ENCODE results near the gene ZNF525.
A peak's percentile ranks its signal among the peaks of the same experiment; 100 is the strongest.
"Not testable (repeated sequence)": the region's sequence is repeated elsewhere in the genome, so short reads cannot be mapped to it uniquely, and the experiment has no call there.

ZNF525 gene

DNA sequence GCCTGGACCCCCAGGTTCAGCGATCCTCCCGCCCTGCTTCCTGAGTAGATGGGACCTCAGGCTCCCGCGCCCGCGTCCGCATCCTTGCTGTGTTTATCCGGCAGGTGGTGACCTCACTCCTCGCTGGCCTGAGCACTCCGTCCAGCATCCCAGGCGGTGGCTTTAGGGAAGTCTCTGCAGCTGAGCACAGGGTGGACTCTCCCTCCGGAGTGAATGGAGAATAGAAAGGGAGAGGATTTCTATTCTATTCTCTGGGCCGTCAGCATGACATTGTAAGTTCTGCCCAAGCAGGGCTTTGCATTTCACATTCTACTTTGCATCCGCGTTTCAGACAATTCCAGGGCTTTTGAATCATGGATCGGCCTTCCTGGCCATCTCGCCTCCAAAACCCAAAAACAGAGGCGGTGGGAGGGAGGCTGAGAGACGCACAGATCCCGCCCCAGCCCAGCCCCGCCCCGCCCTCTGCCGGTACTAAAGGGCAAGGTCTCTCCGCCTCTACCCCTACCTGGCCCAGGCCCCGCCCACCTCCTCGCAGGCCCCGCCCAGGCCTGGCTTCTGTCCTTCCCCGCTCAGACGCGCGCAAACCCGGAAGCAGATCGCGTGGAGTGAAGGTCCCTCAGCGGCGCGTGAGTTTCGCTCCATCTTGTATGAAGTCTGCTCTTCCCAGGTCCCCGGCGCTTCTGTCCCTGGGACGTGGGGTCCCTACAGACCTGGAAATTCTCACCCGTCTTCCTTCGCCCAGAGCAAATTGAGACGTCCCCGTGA lies at the start of gene ZNF525:
Gene ZNF525 (plus strand): TSS at position 572 of the 765 bp plus-strand sequence. CDS start 6,577 bp downstream, outside the sequence.
- peak; percentile 92 for DNase-seq

DNA sequence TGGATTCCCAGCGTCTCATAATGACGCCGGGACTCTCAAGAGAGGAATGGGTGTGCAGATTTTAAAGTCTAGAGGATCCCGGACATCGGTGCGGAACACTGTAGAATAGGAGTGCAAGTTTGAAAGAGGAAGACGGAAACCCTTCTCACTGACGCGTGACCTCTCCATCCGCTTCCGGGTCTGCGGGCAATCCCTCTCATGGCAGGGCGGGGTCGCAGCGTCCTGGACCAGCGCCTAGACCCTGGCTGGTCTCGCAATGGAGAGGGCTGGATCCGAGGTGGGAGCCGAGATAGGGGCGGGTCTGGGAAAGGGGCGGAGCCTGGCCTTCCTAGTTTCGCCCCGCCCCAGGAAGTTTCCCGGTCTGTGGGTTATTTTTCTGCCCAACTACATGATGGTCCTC lies 36.5 kb upstream of the ZNF525 start:
- no peak for DNase-seq

DNA sequence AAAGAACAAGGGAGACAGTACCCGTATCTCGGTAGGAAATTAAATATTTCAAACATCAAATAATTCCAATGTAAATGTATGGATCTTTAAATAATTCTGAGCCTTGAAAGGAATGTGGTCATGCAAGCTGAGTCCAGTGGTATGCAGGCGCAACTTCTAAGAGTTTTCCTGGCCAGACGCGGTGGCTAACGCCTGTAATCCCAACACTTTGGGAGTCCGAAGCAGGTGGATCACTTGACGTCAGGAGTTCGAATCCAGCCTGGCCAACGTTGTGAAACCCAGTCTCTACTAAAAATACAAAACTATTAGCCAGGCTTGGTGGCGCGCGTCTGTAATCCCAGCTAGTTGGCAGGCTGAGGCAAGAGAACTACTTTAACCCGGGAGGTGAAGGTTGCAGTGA lies 33.0 kb upstream of the ZNF525 start:
- no peak for DNase-seq

DNA sequence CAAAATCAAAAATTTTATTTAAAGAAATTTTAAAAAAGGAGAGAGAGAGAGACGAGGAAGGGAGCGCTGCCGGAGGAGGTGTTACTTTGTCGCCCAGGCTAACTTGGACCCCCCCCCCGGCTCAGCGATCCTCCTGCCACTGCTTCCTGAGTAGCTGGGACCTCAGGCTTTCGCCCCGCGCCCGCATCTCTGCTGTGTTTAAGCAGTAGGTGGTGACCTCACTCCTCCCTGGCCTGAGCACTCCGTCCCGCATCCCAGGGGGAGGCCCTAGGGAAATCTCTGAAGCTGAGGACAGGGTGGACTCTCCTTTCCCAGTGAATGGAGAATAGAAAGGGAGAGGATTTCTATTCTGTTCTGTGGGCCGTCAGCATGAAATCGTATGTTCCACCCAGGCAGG lies 32.4 kb upstream of the ZNF525 start:
- DNase-seq: peak; percentile 57

DNA sequence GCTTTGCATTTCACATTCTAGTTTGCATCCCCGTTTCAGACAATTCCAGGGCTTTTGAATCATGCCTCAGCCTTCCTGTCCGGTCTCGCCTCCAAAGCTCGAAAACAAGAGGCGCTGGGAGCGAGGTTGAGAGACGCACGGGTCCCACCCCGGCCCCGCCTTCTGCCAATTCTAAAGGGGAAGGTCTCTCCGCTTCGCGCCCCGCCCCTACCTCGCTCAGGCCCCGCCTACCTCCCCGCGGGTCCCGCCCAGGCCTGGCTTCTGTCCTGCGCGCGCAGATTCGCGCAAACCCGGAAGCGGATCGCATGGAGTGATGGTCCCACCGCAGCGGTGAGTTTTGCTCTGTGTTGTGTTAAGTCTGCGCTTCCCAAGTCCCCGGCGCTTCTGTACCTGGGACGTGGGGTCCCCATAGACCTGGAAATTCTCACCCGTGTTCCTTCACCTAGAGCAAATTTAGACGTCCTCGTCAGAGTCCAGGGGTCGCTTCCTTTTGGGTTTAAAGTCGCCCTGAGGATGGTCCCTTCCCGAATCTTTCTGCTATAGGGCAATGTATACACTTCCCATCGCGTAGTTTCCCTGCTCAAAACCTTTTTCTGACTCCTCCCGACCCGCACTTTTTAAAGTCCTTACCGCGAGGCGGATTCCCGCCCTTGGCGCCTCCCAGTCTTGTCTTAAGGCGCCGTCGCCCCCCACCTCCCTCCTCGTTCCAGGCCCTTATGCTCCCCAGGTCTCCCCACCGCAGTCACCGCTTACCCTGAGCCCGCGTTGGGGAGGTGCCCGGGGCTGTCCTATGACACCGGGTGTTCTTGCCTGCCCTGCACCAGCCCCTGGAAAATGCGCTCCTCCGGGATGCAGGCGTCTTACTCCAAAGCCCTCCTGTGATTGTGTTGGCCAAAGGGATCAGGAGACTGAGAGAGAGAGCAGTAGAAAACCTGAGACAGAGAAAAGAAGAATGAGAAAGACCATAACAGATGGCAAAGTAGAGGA lies 31.7 kb upstream of the ZNF525 start, which contains the start of gene ZNF845:
Gene ZNF845 (plus strand): TSS at position 287 of the 987 bp plus-strand sequence. CDS start 7,559 bp downstream, outside the sequence.
- DNase-seq: peak; percentile 93

DNA sequence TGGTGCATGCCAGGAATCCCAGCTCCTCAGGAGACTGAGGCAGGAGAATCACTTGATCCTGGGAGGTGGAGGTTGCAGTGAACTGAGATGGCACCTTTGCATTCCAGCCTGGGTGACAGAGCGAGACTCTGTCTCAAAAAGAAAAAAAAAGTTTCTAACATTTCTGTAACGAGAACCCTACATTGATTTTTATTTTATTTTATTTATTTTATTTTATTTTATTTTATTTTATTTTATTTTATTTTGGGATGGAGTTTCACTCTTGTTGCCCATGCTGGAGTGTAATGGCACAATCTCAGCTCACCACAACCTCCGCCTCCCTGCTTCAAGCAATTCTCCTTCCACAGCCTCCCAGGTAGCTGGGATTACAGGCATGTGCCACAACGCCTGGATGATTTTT lies 21.1 kb upstream of the ZNF525 start:
- DNase-seq: not testable (repeated sequence)

DNA sequence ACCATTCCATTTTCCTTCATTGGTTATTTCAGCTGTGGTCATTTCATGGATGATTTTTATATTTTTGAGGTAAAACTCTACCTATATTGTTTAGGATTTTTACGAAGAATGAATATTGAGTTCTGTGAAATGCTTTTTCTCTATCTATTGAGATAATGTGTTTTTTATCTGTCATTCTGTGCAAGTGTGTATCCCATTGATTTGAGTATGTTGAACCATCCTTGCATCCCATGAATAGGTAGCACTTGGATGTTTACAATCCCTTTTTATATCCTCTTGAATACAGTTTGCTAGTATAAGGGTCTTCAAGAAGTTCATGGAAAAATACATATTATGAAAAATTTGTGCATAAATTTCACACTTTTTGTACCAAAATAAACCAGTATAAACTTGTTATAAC lies 9.8 kb upstream of the ZNF525 start:
- no peak for DNase-seq

DNA sequence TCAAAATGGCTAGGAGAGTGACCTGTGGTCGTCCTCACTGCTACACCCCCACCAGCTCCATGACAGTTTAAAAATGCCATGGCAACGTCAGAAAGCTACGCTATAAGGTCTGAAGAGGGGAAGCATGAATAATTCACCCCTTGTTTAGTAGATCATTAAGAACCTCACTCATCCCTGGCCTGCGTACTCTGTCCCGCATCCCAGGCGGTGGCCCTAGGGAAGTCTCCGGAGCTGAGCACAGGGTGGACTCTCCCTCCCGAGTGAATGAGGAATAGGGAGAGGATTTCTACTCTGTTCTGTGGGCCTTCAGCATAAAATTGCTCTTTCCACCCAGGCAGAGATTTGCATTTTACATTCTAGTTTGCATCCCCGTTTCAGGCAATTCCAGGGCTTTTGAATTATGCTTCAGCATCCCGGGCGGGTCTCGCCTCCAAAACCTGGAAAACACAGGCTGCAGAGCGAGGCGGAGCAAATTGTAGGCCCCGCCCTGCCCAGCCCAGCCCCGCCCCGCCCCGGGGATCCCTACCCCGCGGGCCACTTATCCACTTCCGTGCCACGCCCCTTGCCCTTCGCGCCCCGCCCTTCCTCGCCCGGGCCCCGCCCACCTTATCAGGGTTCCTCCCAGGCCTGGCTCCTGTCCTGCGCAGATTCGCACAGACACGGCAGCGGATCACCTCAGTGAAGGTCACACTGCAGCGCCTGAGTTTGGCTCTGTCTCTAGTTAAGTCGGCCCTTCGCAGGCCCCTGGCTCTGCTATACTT lies 7.5 kb upstream of the ZNF525 start:
- no peak for DNase-seq

DNA sequence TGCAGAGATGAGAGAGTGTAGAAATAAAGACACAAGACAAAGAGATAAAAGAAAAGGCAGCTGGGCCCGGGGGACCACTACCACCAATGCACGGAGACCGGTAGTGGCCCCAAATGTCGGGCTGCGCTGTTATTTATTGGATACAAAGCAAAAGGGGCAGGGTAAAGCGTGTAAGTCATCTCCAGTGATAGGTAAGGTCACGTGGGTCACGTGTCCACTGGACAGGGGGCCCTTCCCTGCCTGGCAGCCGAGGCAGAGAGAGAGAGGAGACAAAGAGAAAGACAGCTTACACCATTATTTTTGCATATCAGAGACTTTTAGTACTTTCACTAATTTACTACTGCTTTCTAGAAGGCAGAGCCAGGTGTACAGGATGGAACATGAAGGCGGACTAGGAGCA lies 5.4 kb upstream of the ZNF525 start:
- not testable (repeated sequence) for DNase-seq

- DNase-seq: peak; percentile 38
Measured at GRCh38 chr19:53365899-53366493, 491 bp downstream of the ZNF525 start.

DNA sequence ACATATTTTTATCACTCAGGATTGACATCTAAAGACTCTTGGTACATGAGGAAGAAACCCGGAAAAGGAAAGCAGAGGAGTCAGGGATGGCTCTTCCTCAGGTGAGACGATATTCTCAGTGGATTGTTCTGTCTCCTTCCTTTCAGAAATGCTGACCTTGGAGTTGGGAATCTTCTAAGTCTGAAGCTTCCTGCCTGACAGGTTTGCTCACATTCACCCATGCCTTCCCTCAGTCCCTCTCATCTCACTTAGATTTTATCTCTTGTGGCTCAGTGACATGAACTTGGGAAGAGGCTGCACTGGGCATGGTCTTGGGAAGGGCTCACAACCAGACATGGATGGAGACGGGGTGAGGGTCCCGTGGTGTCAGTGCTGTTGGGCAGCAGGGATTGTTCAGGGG lies 6.7 kb downstream of the ZNF525 start:
- no peak for DNase-seq

DNA sequence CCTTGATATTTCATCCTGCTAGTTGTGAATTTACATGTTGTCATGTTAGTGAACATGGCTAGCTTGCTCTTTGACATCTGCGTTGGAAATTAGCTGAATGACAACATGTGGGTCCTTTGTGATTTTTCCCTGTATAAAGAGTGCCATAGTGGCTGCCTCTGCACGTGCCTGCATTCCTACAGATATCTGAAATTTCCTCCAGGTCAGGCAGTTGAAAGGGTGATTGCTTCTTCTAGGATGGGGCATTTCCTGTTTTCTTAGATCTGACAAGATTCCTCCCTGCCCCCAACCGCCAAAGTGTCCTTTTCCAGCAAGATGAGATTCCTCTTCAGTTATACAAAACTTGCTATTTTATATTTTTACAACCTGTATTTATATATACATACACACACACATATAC lies 8.8 kb downstream of the ZNF525 start:
- no peak for DNase-seq

GRCh38 chr19:53374743-53375142 lies 9.2 kb downstream of the ZNF525 start:
- DNase-seq: no peak

- DNase-seq: no peak
Measured at GRCh38 chr19:53381376-53381775, 15.9 kb downstream of the ZNF525 start.

DNA sequence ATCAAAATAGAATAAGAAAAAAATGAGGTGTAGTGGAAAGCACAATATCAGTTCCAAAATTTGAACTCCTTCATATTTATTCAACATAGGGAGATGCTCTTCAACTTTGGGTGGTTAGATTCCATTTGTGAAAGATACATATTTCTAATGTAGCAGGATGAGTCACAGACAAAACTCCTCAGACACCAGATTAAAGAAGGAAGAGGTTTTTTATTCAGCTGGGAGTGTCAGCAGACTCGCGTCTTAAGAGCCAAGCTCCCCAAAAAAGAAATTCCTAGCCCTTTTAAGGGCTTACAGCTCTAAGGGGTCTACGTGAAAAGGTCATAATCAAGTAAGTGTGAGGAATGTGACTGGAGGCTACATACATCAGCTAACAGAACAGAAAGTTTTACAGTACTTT lies 22.7 kb downstream of the ZNF525 start:
- no peak for DNase-seq

- no peak for DNase-seq
Measured at GRCh38 chr19:53388904-53389303, 23.4 kb downstream of the ZNF525 start.

GRCh38 chr19:53389571-53389970 lies 24.1 kb downstream of the ZNF525 start:
- DNase-seq: peak; percentile 42

GRCh38 chr19:53389978-53390377 lies 24.5 kb downstream of the ZNF525 start:
- DNase-seq: peak; percentile 12

- no peak for DNase-seq
Measured at GRCh38 chr19:53394522-53394973, 29.0 kb downstream of the ZNF525 start.

GRCh38 chr19:53394974-53395839 lies 29.7 kb downstream of the ZNF525 start, which contains the start of gene ZNF765:
ZNF765 (plus strand) TSS chr19:53395149; CDS start chr19:53398016, 2,867 bp downstream.
- peak; percentile 94 for DNase-seq

Measured in NCI-H82 (cell line).